ENCODE data around the gene RWDD1.
"Not testable (repeated sequence)": the region's sequence is repeated elsewhere in the genome, so short reads cannot be mapped to it uniquely, and the experiment has no call there.

RWDD1 gene

DNA sequence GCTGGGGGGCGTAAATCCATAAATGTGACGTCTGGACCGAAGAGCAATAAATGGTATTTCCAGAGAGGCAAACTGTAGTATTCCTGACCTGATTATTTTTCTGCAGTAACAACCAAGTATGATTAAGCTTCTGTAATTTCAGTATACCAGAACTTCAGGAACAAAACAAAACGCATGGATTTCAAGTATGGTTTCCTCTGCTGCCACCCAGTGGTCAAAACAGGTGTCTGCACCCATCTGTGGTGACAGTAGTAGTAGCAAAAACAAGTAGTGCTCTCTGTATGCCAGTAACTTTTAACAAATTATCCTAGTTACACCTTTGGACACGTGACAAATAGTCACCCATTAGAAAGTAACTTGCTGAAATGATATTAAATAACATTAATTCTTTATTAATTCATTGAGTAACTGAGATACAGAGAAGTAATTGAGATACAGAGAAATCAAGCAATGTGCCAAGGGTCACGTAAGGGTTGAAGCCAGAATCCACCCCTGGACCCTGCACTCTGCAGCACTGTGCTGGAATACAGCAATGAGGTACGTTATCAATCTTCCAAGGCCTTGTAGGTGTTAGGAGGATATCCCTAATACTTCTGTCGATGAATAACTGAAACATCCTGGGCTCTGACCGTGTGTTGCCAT lies 9.8 kb upstream of the RWDD1 start:
- DNase-seq = peak; percentile 46 to 54

DNA sequence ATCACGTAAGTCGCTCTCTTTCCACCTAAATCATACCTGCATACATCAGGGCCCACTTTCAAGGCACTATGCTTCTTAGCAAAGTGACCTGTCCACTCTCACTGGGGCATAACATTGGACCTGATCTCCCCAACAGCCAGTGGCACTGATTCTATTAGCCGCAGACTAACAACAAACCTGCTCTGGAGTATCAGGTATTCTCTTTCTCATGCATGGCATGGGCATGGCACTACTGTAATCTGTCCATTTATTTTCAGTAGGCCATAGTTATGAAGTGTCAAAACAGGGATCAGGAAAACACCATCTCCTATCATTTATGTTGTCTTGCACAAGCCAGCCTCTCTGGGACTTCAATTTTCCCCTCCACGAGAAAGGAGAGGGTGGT lies 9.3 kb upstream of the RWDD1 start:
- no peak for DNase-seq

DNA sequence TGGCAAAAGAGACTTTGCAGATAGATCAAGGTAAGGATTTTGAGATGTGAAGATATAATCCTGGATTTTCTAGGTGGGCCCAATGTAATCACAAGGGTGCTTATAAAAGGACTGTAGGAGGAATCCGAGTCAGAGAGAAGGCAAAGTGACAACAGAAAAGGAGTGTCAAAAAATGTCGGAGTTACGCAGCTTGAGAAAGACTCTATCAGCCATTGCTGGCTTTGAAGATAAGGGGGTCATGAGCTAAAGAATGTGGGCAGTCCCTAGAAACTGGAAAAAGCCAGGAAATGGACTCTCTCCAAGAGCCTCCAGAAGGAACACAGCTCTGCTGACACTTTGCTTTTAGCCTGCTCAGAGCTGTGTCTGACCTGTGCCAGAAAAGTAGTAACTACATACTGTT lies 8.7 kb upstream of the RWDD1 start:
- DNase-seq = no peak

DNA sequence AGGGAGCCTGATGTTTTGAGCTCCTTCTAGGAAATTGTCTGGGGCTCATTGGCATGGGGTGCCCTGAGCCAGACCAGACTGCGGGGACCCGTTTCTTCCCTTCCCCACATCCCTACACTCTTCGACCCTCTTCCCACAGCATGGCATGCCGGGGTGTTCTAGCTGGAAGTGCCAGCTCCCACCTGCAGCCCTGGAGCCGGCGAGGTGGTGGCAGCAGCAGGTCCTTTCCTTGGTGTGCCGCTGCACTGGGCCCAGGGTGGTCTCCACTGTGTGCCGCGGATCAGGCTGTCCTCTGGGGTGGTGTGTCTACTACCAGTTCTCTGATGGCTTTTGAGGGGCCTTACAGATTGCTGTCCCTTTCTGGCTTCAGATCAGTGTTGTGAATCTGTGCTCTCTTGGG lies 7.5 kb upstream of the RWDD1 start:
- DNase-seq = no peak

DNA sequence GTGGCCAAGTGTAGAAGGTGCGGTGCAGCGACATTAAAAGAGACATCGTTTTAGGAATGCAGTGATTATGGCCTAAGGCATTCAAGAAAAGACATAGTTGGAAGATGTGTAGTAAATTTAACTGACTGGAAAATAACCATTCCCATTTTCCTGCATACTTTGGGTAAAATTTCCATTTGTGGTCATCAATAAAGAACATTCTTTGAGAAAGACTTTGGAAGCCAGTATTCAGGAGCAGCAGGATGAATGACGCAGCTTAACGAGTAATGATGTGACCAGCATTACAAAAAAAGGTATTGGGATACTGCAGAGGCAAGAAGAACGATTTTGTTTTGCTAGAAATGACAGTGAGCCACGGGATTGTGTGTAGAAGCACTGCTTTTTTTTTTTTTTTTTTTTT lies 7.0 kb upstream of the RWDD1 start:
- DNase-seq = no peak

DNA sequence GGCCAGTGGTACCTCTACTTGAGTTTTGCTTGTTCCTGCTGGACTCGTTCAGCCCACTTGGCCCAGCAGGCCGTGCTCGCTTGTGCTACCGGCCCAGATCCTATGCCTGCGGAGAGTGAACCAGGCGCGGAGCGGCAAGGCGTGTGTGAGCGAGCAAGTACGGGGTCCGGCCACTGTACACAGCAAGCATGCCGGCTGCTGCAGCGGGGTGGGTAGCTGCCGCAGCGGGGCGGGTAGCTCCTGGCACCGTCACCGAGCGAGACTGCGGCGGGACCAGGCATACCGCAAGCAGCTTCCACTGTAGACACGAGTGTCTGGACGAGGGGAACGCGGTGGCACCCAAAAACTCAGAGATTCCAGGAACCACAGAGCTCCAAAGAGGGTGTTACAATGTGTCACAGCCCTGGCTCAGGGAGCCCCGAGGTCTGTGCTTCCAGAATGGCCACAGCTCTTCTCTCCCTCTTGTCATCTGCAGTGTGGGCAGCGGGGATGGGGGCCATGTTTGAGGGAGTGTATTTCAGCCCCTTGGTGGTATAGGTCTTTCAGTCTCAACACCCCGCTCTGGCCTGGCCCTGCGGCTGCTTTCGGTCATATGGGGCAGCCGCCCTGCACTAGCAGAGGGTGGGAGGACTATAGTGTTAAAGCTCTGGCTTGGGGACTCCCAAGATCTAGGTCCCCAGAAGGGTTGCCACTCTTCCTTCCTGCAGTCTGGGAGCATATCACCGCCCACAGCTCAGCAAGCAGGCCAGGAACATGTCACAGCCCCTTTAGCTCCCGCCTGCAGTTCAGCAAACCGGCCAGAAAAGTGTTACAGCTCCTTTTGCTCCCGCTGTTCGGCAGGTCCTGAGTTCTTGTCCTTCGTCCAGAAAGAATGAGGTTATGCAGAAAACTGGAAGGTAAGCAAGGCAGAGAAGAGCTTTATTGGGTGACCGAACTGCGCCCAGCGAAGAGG lies 6.1 kb upstream of the RWDD1 start:
- DNase-seq = peak in 1 of 2 experiments; percentile 10

DNA sequence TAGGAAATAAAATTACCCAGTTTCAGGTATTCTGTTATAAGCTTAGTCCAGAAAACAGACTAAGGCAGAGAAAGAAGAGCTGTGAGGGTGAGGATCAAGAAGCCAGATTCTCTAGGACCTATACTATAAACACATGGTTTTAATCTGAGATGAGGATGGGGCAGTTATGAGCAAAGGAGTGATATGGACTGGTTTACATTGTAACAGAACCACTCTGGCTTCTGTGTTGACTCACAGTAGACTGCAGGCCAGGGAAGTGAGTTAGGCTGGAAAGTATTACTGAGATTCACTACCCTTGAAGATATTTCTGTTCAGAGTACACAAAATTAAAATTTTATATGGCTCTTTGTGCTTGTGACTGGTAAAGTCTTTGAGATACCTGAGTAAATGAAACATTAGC lies 3.2 kb upstream of the RWDD1 start:
- DNase-seq = no peak

DNA sequence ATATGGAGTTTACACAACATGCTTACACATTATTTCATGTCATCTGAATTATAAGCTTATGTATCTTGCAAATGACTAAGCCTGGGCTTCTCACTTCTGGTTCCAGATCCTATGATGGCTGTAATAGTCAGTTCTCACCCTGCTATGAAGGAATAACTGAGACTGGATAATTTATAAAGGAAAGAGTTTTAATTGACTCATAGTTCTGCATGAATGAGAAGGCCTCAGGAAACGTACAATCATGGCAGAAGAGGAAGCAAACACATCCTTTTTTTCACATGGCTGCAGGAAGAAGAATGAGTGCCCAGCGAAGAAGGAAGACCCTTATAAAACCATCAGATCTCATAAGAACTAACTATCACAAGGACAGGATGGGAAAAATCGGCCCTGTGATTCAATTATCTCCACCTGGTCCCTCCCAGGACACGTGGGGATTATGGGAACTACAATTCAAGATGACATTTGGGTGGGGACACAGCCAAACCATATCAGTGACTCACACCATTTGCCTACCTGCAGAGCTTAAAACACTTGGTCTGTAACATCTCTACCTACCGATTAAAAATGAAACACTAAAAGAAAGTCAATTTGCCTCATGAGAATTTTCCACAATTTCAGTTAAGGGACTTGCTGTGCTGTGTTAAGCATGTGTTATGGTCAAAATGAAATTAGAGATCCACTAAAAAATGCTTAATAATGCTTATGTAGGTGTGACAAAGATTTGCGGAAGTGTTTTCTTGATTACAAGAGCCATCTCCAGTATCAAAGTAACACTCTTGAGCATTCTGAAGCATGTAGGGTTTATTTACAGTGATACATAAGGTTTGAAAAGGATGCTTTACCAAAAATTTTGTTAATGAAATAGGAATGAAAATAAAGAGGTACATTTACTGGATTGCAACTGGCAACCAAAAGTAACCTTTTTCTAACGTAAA lies 2.2 kb upstream of the RWDD1 start:
- no peak for DNase-seq

DNA sequence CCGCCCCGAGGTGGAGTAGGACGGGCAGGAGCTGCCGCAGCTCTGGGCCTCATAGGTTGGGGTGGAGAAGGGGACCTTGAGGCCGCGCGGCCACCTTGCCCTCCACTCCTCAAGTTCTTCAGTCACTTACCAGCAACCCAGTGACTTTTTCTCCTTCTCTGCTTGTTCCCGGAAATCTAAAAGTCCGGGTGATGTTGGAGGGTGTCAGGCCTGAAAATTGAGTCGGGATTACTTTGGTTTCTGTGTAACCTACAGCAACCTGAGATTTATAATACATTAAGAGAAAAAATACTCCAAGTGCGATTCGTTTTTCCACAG lies 338 bp downstream of the RWDD1 start:
- no peak for DNase-seq

DNA sequence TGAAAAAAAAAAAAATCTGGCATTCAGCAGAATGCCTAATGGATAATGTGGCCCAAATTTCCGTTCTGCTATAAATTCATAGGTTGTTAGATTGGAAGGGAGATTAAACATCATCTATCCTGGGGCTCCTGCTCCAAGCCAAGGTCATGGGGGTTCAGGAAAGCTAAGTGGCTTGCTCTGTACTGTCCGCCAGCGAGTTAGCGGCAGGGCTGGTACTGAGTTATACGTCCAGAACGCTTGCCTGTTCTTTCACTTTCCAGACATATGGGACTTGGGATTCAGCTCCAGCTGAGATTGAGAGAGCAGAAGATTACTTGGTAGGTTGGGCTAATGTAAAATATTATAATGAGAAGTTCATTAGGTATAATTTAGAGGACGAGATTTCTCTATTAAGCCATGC lies 858 bp downstream of the RWDD1 start:
- DNase-seq = no peak

DNA sequence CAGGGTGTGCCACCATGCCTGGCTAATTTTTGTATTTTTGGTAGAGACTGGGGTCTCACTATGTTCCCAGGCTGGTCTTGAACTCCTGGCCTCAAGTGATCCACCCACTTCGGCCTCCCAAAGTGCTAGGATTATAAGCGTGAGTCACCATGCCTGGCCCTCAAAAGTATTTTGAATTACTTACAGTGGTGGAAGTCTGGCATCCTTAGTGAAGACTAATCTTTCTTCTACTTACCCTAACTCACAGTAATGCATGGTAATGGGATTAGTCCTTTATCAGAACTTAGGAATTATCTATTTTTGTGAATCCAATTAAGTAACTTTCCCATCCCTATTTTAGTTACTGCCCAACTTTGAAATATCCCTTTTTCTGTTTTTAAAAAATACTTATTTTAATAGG lies 3.9 kb downstream of the RWDD1 start:
- no peak for DNase-seq

DNA sequence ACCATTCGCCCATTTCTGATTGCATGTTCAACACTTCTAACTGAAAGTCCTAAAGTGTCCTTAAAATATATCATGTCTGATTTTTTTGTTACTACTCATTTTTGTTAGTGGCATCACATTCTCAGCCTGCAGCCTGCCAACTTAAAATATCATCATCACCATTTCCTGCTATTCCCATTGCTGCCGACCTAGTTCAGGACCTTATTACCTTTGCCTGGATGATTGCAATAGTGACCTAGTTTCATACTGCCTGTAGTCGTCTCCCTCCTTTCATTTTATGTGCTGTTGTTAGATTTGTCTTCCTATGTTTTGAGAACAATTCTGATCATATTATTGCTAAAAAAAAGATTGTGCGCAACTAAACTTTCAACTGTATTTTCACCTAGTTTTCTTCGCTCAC lies 6.2 kb downstream of the RWDD1 start:
- DNase-seq = no peak

DNA sequence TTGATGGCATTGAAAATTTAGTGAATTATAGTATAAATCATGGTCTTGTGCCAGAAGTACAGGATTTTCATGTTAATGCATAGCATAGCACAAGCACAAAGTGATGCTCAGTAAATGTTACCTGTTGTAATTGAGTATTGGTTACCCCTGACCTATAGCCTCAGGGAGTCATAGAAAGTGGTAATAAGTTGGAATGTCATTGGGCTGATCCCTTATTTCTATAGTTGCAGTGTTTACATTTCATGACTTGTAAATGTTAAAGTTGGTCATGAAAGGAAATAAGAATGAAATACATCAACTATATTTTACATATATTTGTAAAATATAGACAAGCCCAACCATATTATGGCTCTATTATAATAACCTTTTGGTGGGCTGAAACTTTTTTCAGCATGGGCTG lies 7.0 kb downstream of the RWDD1 start:
- no peak for DNase-seq

DNA sequence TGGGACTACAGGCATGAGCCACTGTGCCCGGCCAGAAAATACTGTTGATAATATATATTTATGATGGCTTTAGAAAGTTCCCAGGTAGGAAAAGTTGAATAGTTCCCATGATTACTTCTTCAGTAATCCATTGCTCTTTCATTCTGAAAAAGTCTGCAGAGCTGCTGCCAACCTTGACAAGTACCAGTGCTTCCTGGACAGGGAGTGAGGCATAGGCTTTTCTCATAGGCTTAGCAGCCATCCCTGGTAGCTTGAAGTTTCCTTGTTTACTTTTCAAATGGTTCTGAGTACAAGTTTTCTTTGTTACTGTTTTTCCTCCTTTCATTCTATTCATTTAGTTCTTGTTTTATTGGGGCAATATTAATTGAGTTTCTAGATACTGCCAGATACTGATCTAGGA lies 7.8 kb downstream of the RWDD1 start:
- no peak for DNase-seq

DNA sequence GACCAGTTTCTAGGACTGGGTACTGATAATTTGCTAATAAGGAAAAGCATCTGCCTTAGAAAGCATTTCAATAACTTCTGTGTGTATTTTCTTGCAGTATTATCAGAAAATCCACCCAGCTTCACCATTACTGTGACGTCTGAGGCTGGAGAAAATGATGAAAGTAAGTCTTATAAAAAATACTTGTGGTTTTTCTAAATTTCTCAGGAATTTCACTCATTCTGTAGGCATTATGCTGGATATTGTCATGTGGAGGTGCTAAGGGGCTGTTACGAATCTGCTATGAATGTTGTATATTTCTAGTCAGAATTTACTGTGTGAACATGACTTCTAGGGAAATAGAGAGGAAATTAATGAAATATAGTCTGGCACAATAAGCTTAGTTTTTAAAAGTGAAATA lies 8.9 kb downstream of the RWDD1 start:
- no peak for DNase-seq

DNA sequence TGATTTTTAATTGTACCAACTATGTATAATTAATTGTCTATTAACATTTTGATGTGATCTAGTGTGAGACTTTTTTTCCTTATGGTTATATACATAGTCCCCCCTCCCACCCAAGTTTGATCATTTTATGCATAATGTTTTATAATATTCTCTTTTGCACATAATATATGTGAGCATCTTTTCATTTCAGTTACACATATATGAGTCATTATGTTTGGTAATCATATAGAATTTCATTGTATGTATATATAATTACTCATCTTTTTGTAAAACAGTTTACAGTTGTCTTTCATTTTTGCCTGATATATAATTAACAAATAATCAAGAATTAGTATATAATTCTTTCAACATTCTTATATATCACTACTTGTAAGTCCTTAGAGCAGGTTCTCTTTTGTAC lies 15.0 kb downstream of the RWDD1 start:
- DNase-seq = no peak

DNA sequence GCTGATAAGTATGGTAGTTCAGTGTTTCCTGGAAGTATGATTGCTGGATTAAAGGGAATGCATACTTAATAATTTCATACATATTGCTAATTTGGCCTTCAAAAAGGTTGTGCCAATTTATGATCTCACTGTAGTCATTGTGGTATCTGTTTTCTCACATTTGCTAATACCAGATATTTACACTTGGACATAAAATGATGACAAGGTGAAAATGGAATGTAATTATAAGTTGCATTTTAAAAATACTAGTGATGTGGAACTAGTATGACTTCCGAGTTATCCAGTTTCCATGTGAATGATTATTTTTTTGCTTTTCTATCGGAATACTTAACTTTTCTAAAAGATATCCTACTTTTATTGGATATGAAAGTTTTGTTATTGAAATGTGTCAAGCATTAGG lies 15.4 kb downstream of the RWDD1 start:
- DNase-seq = no peak

DNA sequence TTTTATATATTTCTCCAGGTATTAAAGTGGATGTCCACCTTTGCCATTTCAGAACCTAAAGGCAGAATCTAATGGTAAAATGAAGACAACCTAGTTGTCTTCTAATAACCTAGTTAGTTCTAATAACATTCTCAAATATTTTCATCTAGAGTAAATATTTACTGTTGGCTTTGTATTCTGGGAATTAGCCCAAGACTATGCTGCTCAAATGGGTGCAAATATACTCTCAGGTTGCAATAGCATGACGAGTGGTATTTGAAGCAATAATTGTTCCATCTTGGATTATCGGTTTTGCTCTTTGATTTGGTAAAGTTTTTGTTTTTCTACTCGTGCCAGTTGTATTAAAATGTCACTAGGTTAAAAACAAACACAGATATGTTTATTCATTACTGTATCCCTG lies 23.9 kb downstream of the RWDD1 start:
- DNase-seq = no peak

DNA sequence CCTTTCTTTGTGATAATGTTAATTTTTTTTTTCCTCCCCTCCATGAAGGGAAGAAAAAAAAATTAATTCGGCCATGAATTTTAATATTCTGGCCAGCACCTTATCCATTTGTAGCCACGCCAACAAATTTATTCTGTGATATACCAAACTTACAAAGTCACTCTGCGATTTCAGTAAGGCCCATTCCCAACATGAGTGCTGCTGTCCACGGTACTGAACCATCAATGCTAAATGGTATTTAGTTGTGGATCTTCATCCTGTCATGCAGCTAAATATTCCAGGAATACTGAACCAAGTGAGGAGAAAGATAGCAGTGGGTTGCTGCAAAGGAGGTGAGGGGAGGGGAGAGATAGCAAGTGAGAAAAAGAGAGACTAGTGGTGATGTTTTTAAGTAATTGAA lies 25.5 kb downstream of the RWDD1 start:
- no peak for DNase-seq

DNA sequence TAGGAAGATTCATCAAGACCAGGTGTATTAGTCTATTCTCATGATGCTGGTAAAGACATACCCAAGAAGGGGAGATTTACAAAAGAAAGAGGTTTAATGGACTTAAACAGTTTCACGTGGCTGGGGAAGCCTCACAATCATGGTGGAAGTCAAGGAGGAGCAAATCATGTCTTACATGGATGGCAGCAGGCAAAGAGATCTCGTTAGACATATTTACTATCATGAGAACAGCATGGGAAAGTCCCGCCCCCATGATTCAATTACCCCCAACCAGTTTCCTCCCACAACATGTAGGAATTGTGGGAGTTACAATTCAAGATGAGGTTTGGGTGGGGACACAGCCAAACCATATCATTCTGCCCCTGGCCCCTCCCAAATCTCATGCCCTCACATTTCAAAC lies 32.6 kb downstream of the RWDD1 start:
- DNase-seq = not testable (repeated sequence)

DNA sequence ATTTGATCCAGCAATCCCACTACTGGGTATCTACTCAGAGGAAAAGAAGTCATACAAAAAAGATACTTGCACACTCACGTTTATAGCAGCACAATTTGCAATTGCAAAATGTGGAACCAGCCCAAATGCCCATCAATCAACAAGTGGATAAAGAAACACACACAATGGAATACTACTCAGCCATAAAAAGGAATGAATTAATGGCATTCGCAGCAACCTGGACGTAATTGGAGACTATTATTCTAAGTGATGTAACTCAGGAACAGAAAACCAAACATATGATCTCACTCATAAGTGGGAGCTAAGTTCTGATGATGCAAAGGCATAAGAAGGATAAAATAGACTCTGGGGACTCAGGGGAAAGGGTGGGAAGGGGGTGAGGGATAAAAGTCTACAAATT lies 33.6 kb downstream of the RWDD1 start:
- not testable (repeated sequence) for DNase-seq

DNA sequence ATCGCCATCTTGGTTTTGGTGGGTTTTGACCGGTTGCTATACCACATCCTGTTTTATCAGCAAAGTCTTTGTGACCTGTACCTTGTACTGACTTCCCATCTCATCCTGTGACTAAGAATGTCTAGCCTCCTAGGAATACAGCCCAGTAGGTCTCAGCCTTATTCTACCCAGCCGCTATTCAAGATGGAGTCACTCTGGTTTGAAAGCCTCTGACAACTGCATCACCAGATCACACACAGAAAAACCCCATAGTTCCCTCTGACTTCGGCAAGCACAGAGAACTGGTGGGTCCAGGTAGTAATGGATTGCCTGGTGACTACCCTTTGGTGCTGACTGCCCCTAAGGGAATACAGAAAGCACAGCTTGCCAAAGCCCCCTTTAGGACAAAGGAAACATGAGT lies 34.6 kb downstream of the RWDD1 start:
- DNase-seq = no peak

DNA sequence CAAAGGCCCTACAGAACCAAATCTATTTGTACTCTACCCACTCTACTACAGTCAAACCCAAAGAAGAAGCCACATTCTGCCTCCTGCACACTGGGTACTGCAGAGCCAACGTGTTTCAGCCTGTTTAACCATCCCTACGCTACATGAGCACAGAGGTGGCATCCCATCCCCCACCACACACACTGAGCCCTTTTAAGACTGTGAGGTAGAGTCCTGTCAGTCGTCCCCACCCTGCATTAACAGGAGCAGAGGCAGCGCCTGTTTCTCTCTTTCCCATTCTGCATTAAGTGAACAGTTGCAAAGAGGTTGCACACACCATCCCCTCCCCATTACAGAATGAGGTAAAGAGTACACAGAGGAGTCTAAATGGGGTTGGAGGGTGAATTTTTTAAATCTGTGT lies 39.8 kb downstream of the RWDD1 start:
- DNase-seq = no peak
